GM18502 (cell line): ENCODE measurements around the gene FYCO1.
"Not testable (repeated sequence)": the region's sequence is repeated elsewhere in the genome, so short reads cannot be mapped to it uniquely, and the experiment has no call there.

Experiments used
- ATAC-seq: cut with Tn5 transposase; IDR thresholded peaks from one replicate; pipeline ENCODE4 v1.9.1; 2021; ENCODE audit warnings: mild to moderate bottlenecking; ENCODE audit not compliant: unreplicated experiment, poor library complexity

Gene FYCO1

DNA sequence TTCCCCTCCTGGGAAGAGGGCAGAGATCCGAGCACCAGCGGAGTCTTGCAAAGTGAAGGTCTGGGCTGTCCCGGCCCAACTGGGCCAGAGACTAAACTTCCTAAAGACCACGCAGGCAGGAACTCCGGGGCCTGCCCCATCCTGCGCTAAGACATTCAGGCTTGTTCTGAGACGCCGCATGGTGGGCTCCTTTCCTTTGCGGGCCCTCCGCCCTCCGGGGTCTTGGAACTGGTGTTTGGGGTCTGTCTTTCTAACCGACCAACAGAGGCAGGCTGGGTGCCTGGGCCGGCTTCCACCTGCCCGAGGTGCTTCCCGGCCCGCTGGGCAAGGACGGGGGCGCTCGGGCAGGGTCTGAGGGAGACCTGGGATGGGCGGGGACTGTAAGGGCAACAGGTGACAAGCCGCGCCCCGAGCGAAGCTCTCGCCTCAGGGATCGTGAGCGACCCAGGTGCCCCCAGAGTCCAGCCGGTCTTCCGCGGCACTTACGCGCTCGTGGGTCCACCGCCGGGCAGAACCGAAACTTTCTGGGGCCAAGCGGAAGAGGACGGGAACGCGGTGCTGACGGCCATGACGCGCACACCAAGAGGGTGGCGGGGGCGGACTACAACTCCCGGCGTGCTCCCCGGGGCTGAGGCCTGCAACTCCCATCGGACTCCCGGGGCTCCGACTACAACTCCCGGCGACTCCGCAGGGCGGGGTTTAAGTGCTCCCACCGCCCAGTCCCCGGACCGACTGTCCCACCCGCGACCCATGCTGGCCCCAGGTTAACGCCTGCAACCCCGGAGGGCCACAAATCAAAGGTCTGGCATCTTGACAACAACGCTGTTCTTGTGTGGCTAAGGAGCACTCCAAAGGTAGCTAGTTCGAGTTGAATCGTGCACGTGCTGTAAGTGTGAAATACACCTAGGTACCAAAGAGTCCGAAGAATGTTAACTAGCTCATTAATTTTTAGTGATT lies at the start of gene FYCO1:
Gene FYCO1 (minus strand): TSS at position 589 of the 957 bp plus-strand sequence. CDS start 10,914 bp downstream, outside the sequence.
- peak; percentile 92 for ATAC-seq

- no peak for ATAC-seq
Observed at GRCh38 chr3:46038916-46039315, 43.3 kb upstream of the FYCO1 start.

DNA sequence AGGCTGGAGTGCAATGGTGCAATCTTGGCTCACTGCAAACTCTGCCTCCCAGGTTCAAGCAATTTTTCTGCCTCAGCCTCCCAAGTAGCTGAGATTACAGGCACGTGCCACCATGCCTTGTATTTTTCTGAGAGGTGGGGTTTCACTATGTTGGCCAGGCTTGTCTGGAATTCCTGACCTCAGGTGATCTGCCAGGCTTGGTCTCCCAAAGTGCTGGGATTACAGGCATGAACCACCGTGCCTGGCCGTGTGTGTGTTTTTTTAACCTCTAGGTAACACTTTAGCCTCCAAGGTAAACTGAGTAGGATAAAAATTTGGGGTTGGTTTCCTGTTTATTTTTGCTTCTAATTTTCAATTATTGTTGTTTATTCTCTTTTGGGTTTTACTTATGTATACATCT lies 42.4 kb upstream of the FYCO1 start:
- ATAC-seq: not testable (repeated sequence)

DNA sequence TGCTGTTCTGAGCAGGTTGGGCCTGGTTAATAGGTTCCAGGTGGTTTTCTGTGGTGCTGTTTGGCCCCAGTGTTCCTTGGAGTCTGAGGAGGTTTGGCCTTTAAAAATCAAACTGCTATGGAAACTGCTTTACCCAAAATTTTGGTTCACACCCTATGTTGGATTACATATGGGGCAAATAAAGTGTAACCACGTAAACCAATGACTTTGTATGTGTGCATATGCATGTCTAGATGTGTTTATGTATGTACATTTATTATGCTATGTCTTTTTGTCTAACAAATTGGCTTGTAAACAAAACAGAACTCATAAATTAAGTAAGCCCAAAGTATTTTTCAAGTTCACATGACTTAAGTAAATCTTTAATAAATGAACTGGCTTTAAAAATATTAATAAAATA lies 40.6 kb upstream of the FYCO1 start:
- no peak for ATAC-seq

- no peak for ATAC-seq
Observed at GRCh38 chr3:46031747-46032146, 36.1 kb upstream of the FYCO1 start.

DNA sequence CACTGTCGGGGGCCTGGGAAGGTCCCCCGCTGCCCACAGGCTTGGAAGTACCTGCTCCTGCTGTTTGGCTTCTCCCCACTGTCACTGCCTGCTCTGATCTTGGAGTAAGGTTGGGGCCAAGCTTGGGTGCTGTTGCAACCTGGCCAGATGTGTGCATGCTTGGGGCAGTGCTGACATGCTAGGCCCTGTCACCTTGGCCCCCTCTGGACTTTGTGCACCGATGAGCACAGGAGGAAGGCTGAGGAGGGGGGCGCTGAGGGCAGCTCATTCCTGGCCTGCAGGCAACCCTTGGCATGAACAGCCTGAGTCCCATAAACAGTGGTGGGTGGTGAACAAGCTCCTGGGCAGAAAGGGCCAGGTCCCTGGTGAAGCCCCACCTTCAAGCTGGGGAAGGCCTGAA lies 35.6 kb upstream of the FYCO1 start:
- no peak for ATAC-seq

DNA sequence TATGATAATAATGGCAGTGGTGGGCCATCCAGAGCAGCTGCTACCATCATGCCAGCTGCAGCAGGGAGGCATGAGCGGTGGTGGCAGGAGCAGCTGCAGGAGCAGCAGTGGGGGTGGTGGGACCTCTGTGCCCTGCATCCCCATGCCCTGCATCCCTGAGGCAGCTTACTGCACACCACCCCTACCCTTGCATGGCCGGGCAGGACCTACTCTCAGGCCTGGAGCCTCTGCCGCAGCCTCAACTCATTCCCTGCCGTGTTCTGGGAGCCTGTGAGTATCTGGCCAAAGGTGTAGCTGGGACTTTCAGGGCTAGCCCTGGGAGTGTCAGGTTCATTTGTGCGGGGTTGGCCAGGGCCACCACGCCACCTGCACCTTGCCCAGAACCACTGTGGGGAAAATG lies 35.0 kb upstream of the FYCO1 start:
- no peak for ATAC-seq

DNA sequence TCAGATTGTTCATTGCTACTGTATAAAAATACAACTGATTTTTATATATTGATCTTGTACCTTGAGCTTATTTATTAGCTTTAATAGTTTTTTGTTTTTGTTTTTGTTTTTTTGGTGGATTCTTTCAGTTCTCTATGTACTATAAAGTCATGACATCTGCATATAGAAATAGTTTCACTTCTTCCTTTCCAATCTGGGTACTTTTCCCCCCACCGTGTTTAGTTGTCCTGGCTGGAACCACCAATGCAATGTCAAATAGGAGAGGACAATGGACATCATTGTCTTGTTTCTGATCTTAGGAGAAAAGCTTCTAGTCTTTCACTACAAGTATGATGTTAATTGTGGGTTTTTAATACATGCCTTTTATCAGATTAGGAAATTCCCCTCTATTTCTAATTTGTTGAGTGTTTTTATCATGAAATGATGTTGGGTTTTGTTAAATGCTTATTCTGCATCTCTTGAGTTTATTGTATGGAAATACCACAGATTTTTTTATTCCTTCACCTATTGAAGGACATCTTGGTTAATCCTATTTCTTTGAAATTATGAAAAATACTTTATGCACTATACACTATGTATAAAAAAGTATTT lies 34.4 kb upstream of the FYCO1 start:
- ATAC-seq: no peak

GRCh38 chr3:46027736-46028397 lies 32.2 kb upstream of the FYCO1 start:
- ATAC-seq: no peak

DNA sequence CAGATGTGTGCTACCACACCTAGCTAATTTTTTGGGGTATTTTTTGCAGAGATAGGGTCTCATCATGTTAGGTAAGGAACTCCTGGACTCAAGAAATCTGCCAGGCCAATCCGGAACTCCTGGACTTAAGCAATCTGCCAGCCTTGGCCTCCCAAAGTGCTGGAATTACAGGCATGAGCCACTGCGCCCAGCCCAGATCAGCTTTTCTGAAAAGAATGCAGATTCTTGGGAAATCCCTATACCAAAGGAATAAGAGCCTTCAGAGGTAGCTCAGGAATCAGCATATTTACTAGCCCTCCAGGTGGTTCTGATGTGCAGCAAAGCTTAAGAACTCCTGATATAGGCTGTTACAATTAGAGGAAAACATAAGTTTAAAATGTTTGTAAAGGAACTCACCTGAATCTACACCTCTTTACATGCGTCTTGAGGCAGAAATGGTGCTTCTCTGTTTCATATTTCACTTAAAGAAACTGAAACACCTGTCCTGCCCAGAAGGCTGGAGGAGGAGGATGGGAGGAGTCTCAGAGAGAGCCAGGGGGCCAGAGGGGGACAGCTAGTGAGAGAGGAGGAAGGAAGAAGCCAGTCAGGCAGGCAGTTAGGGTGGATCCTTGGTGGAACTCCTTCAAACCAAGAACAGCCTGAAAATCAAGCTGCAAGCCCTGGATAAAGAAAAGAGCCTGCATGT lies 31.5 kb upstream of the FYCO1 start, which contains the start of gene XCR1:
Gene XCR1 (minus strand): TSS at position 463 of the 685 bp plus-strand sequence. CDS start 5,536 bp downstream, outside the sequence.
- no peak for ATAC-seq

DNA sequence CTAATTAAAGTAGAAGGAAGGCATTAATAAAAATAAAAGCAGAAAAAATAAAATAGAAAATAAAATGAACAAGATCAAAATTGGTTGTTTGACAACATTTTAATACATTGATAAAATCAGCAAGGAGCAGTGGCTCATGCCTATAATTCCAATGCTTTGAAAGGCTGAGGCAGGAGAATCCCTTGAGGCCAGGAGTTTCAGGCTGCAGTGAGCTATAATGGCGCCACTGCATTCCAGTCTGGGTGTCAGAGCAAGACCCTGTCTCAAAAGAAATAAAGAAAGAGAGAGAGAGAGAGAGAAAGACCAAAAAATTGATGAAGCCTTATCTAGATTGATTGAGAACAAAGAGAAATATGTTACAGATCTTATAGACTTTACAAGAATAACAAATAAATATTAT lies 29.5 kb upstream of the FYCO1 start:
- no peak for ATAC-seq

DNA sequence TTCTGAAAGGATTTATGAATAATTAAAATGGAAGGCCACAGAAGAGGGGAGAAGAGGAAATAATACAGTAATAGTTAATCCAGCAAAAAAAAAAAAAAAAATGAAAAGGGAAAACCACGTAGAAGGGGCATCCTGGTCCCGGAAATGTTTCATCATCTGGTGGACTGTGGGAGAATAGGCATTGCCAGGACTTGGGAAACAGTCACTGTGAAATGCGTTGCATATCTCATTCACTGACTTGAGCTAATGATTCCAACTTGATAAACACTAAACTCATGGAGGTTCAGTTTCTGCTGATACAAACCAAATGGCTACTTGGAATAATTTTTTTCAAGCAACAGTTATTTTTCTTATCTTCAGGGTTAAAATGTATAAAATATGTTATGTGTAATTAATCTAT lies 28.5 kb upstream of the FYCO1 start:
- ATAC-seq: no peak

DNA sequence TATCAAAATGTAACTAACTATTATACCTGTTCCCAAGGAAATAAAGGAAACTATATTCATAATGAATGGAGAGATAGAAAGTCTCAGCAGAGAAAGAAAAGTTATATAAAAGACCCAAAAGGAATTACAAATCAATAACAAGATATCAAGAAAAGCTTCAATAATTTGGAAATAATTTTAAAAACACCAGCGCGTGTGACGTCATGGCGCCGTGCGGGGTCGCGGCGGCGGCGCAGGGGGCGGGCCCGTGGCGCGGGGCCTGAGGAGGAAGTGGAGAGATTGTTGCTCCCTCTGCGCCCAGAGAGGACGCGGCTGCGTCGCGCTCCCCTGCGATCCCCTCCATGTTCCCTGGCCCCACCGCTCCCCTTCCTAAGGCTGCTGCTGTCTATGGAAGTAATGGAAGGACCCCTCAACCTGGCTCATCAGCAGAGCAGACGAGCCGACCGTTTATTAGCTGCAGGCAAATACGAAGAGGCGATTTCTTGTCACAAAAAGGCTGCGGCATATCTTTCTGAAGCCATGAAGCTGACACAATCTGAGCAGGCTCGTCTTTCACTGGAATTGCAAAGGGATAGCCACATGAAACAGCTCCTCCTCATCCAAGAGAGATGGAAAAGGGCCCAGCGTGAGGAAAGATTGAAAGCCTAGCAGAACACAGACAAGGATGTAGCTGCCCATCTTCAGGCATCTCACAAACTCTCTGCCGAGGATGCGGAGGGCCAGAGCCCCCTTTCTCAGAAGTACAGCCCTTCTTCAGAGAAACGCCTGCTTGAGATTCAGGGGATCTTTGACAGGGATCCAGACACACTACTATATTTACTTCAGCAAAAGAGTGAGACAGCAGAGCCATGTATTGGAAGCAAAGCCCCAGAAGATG lies 27.5 kb upstream of the FYCO1 start:
- no peak for ATAC-seq

GRCh38 chr3:46021516-46021915 lies 25.9 kb upstream of the FYCO1 start:
- no peak for ATAC-seq

DNA sequence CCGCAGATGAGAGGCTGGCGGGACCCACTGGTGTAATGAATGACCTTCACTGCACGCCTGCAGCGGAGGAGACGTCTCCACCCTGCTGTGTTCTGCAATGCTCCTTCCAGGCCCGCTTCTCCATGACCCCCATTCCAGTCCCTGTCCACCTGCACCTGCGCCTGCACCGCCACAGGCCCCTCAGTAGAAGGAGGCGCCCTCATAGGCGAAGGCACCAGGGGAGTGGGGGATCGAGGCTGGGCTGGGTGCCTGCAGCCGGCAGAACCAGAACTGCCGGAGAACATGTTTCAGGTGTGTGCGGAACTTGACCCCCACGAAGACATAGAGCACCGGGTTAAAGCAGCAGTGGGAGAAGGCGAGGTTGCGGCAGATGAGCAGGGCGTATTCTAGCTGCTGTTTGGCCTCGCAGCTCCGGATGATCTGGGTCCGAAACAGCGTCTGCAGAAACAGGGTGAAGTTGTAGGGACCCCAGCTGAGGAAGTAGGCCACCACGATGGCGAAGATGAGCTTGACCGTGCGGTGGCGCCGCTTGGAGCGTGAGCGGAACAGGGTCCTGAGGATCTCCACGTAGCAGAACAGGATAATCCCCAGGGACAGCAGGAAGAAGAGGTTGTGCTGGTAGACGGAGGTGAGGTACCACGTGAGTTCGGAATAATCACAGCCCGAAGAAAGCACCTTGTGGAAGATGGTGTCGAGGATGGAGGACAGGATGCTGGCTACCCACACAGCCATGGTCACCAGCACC lies 25.3 kb upstream of the FYCO1 start:
- no peak for ATAC-seq

DNA sequence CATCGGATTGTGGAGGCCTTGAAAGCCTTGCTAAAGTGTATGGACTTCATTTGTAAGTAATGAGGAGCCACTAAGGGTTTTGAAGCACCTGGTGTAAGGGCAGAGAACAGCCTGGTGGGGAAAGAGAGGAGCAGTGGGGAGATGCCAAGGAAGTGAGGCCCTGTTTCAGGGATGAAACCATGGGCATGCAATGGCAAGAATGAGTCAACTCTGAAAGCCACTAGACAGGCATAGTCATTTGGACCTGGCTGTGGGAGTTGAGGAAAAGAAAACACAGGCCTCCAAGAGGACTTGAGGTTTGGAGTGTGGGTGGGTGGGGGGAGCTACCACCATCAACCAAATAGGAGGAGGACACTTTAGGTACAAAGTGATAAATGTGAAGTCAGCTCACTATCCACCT lies 24.1 kb upstream of the FYCO1 start:
- ATAC-seq: no peak

- ATAC-seq: no peak
Observed at GRCh38 chr3:46017720-46018119, 22.1 kb upstream of the FYCO1 start.

- ATAC-seq: no peak
Observed at GRCh38 chr3:46013316-46014094, 17.9 kb upstream of the FYCO1 start.
